Activated CD4-positive, alpha-beta T cell treated with anti-CD3 and anti-CD28 coated beads, Interleukin-2, amount 50 U/mL, for 1 hour (primary cell): ENCODE data around the gene CHPF2.
A peak's percentile ranks its signal among the peaks of the same experiment; 100 is the strongest.

Experiments used
- DNase-seq: peaks from one replicate; pipeline ENCODE4 v3.0.0-alpha.2; 2020

CHPF2 gene

GRCh38 chr7:151271699-151272355, 39.5 kb downstream of the CHPF2 start:
- no peak for DNase-seq

- DNase-seq, result no peak
Observed at GRCh38 chr7:151272405-151272804, 40.1 kb downstream of the CHPF2 start.

- no peak for DNase-seq
Observed at GRCh38 chr7:151272877-151273276, 40.6 kb downstream of the CHPF2 start.

GRCh38 chr7:151273651-151274390, 41.5 kb downstream of the CHPF2 start:
- DNase-seq, result no peak

- no peak for DNase-seq
Observed at GRCh38 chr7:151274396-151274795, 42.1 kb downstream of the CHPF2 start.

- DNase-seq, result no peak
Observed at GRCh38 chr7:151274936-151275812, 42.9 kb downstream of the CHPF2 start.

- peak; percentile 7 for DNase-seq
Observed at GRCh38 chr7:151275813-151276577, 43.7 kb downstream of the CHPF2 start.

GRCh38 chr7:151276666-151277590, 44.6 kb downstream of the CHPF2 start:
- DNase-seq, result peak; percentile 54

DNA sequence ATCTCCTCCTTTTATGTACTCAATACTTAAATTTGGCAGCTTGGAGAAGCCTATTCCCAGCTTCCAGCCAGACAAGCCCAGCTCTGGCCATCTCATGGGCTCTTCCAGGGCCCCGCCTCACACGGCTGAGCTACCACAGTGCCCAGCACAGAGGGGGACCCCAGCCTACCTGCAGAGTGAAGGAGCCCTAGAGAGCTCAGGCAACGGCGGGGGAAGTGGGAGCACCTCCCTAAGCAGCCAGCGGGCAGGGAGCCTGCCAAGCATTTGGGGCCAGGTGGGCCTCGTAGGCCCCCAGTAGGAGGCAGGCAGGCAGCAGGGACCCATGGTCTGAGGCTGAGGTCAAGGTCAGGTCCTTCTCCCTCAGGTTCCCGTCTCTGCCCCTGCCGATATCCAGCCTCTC, 45.3 kb downstream of the CHPF2 start:
- DNase-seq, result no peak

GRCh38 chr7:151278949-151279348, 46.7 kb downstream of the CHPF2 start:
- no peak for DNase-seq

GRCh38 chr7:151279868-151280267, 47.6 kb downstream of the CHPF2 start:
- DNase-seq, result no peak

GRCh38 chr7:151280388-151281019, 48.2 kb downstream of the CHPF2 start:
- no peak for DNase-seq

DNA sequence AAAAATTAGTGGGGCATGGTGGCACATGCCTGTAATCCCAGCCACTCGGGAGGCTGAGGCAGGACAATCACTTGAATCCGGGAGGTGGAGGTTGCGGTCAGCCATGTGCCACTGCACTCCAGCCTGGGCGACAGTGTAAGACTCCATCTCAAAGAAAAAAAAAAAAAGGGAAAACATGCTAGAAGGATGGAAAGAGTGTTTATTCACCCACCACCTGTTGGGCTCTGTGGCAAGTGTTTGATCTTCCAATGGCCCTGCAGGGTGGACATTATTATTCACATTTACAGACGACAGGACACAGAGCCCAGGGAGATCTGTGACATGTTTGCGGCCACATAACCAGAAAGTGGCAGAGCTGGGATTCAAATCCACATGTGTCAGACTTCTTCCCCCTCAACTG, 49.4 kb downstream of the CHPF2 start:
- DNase-seq, result no peak

DNA sequence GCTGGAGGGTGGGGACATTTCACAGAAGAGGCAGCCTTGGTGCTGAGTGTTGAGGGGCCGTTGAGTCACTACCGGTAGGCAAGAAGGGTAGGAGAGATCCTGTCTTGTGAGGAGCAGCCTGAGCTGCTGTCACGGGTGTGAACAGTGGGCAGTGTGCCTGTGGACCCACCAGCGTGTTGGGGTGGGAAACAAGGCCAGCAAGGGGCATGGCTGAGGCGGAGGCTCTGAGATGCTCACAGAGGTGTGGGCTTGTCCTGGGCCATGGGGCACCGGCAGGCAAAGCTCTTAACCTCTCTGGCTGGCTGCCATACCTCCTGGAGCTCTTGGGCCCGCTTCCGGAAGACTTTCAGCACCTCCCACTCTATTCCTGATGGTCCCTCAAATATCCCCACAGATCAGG, 49.8 kb downstream of the CHPF2 start:
- no peak for DNase-seq

DNA sequence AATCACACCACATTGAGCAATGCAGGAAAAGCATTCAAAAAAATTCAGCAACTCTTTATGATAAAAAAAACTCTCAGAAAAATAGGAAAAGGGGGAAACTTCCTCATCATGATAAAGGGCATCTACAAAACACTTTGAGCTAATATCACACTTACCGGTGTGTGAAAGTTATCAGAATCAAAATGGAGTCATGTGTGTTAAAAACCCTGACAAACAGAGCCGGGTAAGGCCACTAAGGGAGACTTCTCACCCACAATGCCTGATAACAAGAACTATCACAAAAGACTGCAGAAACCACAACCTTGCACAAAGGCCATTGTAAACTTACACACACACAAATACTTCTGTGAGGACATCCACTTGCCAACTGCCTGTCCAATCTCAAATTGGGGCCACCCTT, 51.0 kb downstream of the CHPF2 start:
- DNase-seq, result no peak

- DNase-seq, result no peak
Observed at GRCh38 chr7:151286148-151286547, 53.9 kb downstream of the CHPF2 start.
